ENCODE measurements around the gene CCDC40. TPM values are rescaled to one million over a fixed set of nuclear protein-coding genes. Genes with fewer than 3 reads are reported as not detected.

The CCDC40 gene
- total RNA-seq, 2 experiments from 2014 or later, result 0.64 to 0.77 TPM

DNA sequence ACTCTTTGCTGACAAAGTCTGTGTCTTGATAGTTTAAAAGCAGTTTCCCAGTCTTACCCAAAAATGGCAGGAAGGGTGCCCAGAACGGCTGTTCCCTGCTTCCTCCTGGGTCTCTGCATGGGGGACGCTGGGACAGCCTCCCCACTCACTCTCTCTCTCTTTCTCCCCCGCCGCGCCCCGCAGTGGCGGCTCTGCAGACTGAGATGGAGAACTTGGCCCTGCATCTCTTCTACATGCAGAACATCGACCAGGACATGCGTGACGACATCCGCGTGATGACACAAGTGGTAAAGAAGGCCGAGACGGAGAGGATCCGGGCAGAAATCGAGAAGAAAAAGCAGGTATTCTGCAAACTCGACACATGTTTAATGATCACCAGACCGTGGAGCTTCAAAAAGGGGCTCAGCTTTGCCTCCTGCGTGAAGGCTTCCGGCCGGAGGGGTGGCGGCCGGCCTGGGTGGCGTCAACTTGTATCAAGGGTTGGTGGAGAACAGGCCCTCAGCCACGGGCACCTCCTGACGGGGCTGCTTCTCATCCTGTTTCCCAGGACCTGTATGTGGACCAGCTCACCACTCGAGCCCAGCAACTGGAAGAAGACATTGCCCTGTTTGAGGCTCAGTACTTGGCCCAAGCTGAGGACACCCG, 22.0 kb downstream of the CCDC40 start:
- Histone ChIP-seq H3K9me3 (ENCODE audit: control insufficient read depth in 1 of 2, insufficient read depth in 1 of 2, low read length in 2 of 2) (peaks cover 0 to 4% of the 10 kb centered on the region in 2 experiments), H3K4me1 (ENCODE audit: insufficient read depth, low read length) (no peaks in the 10 kb centered on the region), H3K27me3 (ENCODE audit: control insufficient read depth in 1 of 2, insufficient read depth in 2 of 2, low read length in 2 of 2) (no peaks in the 10 kb centered on the region), H3K4me3 (ENCODE audit: low read length) (no peak overlapping the region), H3K27ac (ENCODE audit: low read depth in 1 of 2, low read length in 2 of 2) (no peak overlapping the region), H3K36me3 (ENCODE audit: insufficient read depth, low read length) (no peaks in the 10 kb centered on the region)
- ChIA-PET POLR2A (no interaction called here), CTCF (no interaction called here)
- no peak overlapping the region for H3K27ac Mint-ChIP-seq
- ATAC-seq (ENCODE audit: poor library complexity) (no peak), DNase-seq (no peak)
- TF ChIP-seq, protein P1, sequence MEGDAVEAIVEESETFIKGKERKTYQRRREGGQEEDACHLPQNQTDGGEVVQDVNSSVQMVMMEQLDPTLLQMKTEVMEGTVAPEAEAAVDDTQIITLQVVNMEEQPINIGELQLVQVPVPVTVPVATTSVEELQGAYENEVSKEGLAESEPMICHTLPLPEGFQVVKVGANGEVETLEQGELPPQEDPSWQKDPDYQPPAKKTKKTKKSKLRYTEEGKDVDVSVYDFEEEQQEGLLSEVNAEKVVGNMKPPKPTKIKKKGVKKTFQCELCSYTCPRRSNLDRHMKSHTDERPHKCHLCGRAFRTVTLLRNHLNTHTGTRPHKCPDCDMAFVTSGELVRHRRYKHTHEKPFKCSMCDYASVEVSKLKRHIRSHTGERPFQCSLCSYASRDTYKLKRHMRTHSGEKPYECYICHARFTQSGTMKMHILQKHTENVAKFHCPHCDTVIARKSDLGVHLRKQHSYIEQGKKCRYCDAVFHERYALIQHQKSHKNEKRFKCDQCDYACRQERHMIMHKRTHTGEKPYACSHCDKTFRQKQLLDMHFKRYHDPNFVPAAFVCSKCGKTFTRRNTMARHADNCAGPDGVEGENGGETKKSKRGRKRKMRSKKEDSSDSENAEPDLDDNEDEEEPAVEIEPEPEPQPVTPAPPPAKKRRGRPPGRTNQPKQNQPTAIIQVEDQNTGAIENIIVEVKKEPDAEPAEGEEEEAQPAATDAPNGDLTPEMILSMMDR (IDR thresholded peaks at IDR 0.05), result no peak
- no peaks in the 10 kb centered on the region for H3K4me1 Mint-ChIP-seq (ENCODE audit: low read depth)
- H3K27me3 Mint-ChIP-seq, result no peaks in the 10 kb centered on the region
- H3K9me3 Mint-ChIP-seq, result no peaks in the 10 kb centered on the region
- H3K4me3 Mint-ChIP-seq, result no peak overlapping the region
- intact Hi-C loops (cut with DNase I, micrococcal nuclease), result no loop called here
- H3K36me3 Mint-ChIP-seq (ENCODE audit: low read depth), result no peaks in the 10 kb centered on the region

DNA sequence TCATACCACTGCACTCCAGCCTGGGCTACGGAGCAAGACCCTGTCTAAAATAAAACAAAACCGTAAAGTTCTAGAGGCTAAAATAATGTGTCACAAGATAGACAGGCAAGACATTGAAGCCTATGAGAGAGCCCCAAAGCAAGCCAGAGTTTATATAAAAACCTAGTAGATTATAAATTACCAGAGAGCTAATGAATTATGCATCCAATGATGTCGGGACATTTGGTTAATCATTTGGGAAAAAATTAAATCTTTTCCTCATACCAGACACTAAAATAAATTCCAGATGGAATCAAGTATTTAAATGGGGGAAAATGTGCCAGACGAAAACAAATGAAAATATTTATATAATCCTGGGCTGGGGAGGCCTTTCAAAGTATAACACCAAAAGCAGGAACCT, 24.2 kb downstream of the CCDC40 start:
- Histone ChIP-seq H3K36me3 (ENCODE audit: insufficient read depth, low read length) (no peaks in the 10 kb centered on the region), H3K4me1 (ENCODE audit: insufficient read depth, low read length) (no peaks in the 10 kb centered on the region), H3K27ac (ENCODE audit: low read depth in 1 of 2, low read length in 2 of 2) (no peak overlapping the region), H3K4me3 (ENCODE audit: low read length) (no peak overlapping the region), H3K9me3 (ENCODE audit: control insufficient read depth in 1 of 2, insufficient read depth in 1 of 2, low read length in 2 of 2) (peaks cover 0 to 4% of the 10 kb centered on the region in 2 experiments), H3K27me3 (ENCODE audit: control insufficient read depth in 1 of 2, insufficient read depth in 2 of 2, low read length in 2 of 2) (no peaks in the 10 kb centered on the region)
- TF ChIP-seq, protein P1 (IDR thresholded peaks at IDR 0.05), result no peak
- H3K4me3 Mint-ChIP-seq, result no peak overlapping the region
- H3K27ac Mint-ChIP-seq, result no peak overlapping the region
- H3K9me3 Mint-ChIP-seq, result no peaks in the 10 kb centered on the region
- DNase-seq (no peak), ATAC-seq (ENCODE audit: poor library complexity) (no peak)
- no peaks in the 10 kb centered on the region for H3K27me3 Mint-ChIP-seq
- POLR2A ChIA-PET, result no interaction called here
- intact Hi-C loops (cut with DNase I, micrococcal nuclease), result no loop called here
- no peaks in the 10 kb centered on the region for H3K36me3 Mint-ChIP-seq (ENCODE audit: low read depth)
- CTCF ChIA-PET, result no interaction called here
- H3K4me1 Mint-ChIP-seq (ENCODE audit: low read depth), result no peaks in the 10 kb centered on the region

DNA sequence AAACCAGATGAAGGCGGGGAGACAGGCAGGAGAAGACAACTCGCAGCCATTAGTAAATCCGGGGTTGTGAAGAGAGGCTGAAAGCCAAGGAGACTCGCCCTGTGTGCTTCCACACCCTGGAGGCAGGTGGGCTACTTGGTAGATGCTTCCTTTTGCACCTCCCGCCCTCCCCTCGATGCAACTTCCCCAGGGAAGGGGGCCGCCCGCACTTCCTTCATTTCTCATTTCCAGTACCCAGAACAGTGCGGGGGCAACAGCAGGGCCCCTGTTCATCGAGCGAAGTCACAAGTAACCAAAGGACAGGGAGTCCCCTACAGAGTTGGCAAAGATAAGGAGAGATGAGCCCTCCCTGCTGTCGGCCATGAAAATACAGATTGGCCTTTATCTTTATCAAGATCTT, 25.0 kb downstream of the CCDC40 start:
- TF ChIP-seq, protein P1 (IDR thresholded peaks at IDR 0.05), result no peak
- Mint-ChIP-seq H3K4me3 (no peak overlapping the region), H3K27ac (no peak overlapping the region), H3K4me1 (ENCODE audit: low read depth) (no peaks in the 10 kb centered on the region), H3K27me3 (no peaks in the 10 kb centered on the region), H3K36me3 (ENCODE audit: low read depth) (no peaks in the 10 kb centered on the region), H3K9me3 (no peaks in the 10 kb centered on the region)
- CTCF ChIA-PET, result no interaction called here
- no peaks in the 10 kb centered on the region for H3K27me3 ChIP-seq (ENCODE audit: control insufficient read depth in 1 of 2, insufficient read depth in 2 of 2, low read length in 2 of 2)
- no peaks in the 10 kb centered on the region for H3K36me3 ChIP-seq (ENCODE audit: insufficient read depth, low read length)
- ATAC-seq (ENCODE audit: poor library complexity) (no peak), DNase-seq (no peak)
- peaks cover 0 to 6% of the 10 kb centered on the region in 2 experiments for H3K9me3 ChIP-seq (ENCODE audit: control insufficient read depth in 1 of 2, insufficient read depth in 1 of 2, low read length in 2 of 2)
- POLR2A ChIA-PET, result no interaction called here
- no peak overlapping the region for H3K4me3 ChIP-seq (ENCODE audit: low read length)
- no peak overlapping the region for H3K27ac ChIP-seq (ENCODE audit: low read depth in 1 of 2, low read length in 2 of 2)
- intact Hi-C loops (cut with DNase I, micrococcal nuclease), result no loop called here
- H3K4me1 ChIP-seq (ENCODE audit: insufficient read depth, low read length), result no peaks in the 10 kb centered on the region

Measured in CD4-positive, alpha-beta T cell (primary cell).